A673 (cell line): ENCODE data around the gene ESPN.

Experiments used
- EZH2 ChIP-seq: fragments of 200-600 bp; sonication (generic); IDR thresholded peaks from 2 replicates; pipeline ENCODE4 v1.6.1; 2017; ENCODE audit warnings: borderline replicate concordance, low read depth, mild to moderate bottlenecking, mixed read lengths, antibody characterized with exemption, low read length; ENCODE audit not compliant: poor library complexity, severe bottlenecking
- TF ChIP-seq, protein P1 (sequence below): fragments of 300-800, 200-600 bp; sonication (generic); conservative IDR thresholded peaks from 2 replicates; pipeline ENCODE4 v1.5.1; 2017; ENCODE audit warnings: low read depth, mild to moderate bottlenecking, antibody characterized with exemption, low read length, moderate library complexity, mixed read lengths

DNA sequence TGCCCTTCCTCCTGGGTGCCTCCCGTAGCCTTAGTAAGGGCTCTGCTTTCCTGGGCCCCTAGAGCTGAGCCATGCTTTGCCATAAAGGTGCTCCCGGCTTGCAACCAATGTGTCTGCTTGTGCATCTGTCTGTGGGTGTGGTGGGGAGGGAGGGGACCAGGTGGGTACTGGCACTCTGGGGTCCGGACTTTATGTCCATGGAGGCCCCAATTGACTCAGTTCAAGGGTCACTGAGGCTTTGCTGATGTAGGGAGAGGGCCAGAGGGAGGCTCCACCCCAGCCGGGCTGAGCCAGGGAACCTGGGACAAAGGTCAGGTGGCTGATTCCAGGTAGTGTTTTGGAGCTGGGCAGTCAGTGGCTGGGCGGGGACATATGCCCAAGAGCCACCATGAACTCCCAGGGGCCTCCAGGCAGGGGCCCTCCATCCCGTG lies 26.4 kb downstream of the ESPN start:
- TF ChIP-seq, protein P1, sequence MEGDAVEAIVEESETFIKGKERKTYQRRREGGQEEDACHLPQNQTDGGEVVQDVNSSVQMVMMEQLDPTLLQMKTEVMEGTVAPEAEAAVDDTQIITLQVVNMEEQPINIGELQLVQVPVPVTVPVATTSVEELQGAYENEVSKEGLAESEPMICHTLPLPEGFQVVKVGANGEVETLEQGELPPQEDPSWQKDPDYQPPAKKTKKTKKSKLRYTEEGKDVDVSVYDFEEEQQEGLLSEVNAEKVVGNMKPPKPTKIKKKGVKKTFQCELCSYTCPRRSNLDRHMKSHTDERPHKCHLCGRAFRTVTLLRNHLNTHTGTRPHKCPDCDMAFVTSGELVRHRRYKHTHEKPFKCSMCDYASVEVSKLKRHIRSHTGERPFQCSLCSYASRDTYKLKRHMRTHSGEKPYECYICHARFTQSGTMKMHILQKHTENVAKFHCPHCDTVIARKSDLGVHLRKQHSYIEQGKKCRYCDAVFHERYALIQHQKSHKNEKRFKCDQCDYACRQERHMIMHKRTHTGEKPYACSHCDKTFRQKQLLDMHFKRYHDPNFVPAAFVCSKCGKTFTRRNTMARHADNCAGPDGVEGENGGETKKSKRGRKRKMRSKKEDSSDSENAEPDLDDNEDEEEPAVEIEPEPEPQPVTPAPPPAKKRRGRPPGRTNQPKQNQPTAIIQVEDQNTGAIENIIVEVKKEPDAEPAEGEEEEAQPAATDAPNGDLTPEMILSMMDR: no peak
- TF ChIP-seq EZH2: no peak
